ENCODE results near the gene ZNF664. TPM values are rescaled to one million over a fixed set of nuclear protein-coding genes. Genes with fewer than 3 reads are reported as not detected.

ZNF664 gene
- total and polyA plus RNA-seq, 2 of the 13 experiments (the other 11 are each of a cell fraction or from before 2014, with no cell fraction given), result 43.9 to 56.5 TPM

GRCh38 chr12:124036657-124037109, 63.7 kb downstream of the ZNF664 start (continued):
- TF ChIP-seq SALL2 (CRISPR knock-in tag; IDR thresholded peaks at IDR 0.05), result no peak
- TF ChIP-seq ZNF318 (CRISPR knock-in tag; IDR thresholded peaks at IDR 0.05), result no peak

- intact Hi-C loops (cut with micrococcal nuclease; ENCODE audit: unreplicated experiment) (loop anchor here (5.0 kb wide), 1 partner anchor 735 kb away; no protein-coding TSS in a partner anchor), in situ Hi-C loops (cut with HindIII; ENCODE audit: extremely low pct_ligation_motif_present, low pct_unique_long_range_greater_than_20kb) (no loop called here)
- H3K36me3 ChIP-seq (replicated peaks in 1 of 2; ENCODE audit: control insufficient read depth in 1 of 2, insufficient read depth in 2 of 2, low read length in 2 of 2), result no peaks in the 10 kb centered on the region
- H4K20me1 ChIP-seq (ENCODE audit: insufficient read depth, low read length), result no peaks in the 10 kb centered on the region
- ChIA-PET CTCF (ENCODE audit: low intra/inter-chr PET ratio, low total read pairs) (interaction anchor here (5.2 kb wide), 1 partner anchor 283 kb away, joined by 59 read pairs; no protein-coding TSS in a partner anchor), POLR2A (no interaction called here)
- 65% methylated on average over 1 of the region's 1 CpG for WGBS (ENCODE audit: low lambda C conversion rate)
- no peak overlapping the region for H3K4me2 ChIP-seq (ENCODE audit: low read depth, low read length)
- ATAC-seq, result no peak
- DNase-seq (ENCODE audit: low spot score), result no peak
- H3K9me3 ChIP-seq (ENCODE audit: low read length), result no peaks in the 10 kb centered on the region
- no peak overlapping the region for H3K9ac ChIP-seq (ENCODE audit: insufficient read depth, low read depth, low read length)
- H3K79me2 ChIP-seq (ENCODE audit: insufficient read depth, low read length), result no peaks in the 10 kb centered on the region
- no peak overlapping the region for H3K4me3 ChIP-seq (replicated peaks in 1 of 3; ENCODE audit: insufficient read depth in 1 of 3, low read depth in 2 of 3, low read length in 3 of 3)
- no peaks in the 10 kb centered on the region for H3K4me1 ChIP-seq (ENCODE audit: insufficient read depth, low read length)
- H3K27me3 ChIP-seq (ENCODE audit: control insufficient read depth in 1 of 2, insufficient read depth in 2 of 2, low read length in 2 of 2), result peaks cover 2 to 3% of the 10 kb centered on the region in 2 experiments; a peak in 2 of 5 replicates
- H2AFZ ChIP-seq (ENCODE audit: low read length), result no peak overlapping the region
- BruUV-seq (replicated peaks), result no TSS peak
- no peak for FAIRE-seq
- H3K27ac ChIP-seq (ENCODE audit: extremely low read length, insufficient read depth, low read length), result no peak overlapping the region
- TF ChIP-seq, protein P1, sequence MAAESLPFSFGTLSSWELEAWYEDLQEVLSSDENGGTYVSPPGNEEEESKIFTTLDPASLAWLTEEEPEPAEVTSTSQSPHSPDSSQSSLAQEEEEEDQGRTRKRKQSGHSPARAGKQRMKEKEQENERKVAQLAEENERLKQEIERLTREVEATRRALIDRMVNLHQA (CRISPR knock-in tag; IDR thresholded peaks at IDR 0.05), result no peak
- TF ChIP-seq, protein P2, sequence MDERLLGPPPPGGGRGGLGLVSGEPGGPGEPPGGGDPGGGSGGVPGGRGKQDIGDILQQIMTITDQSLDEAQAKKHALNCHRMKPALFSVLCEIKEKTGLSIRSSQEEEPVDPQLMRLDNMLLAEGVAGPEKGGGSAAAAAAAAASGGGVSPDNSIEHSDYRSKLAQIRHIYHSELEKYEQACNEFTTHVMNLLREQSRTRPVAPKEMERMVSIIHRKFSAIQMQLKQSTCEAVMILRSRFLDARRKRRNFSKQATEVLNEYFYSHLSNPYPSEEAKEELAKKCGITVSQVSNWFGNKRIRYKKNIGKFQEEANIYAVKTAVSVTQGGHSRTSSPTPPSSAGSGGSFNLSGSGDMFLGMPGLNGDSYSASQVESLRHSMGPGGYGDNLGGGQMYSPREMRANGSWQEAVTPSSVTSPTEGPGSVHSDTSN (CRISPR knock-in tag; IDR thresholded peaks at IDR 0.05), result no peak
- no peak for TF ChIP-seq ZSCAN21 (CRISPR knock-in tag; IDR thresholded peaks at IDR 0.05; ENCODE audit: borderline replicate concordance)
- no peak for TF ChIP-seq SATB2 (CRISPR knock-in tag; IDR thresholded peaks at IDR 0.05)
- TF ChIP-seq SIN3A (IDR thresholded peaks at IDR 0.05; ENCODE audit: borderline replicate concordance, low read depth, low read length), result no peak
- TF ChIP-seq, protein P3, sequence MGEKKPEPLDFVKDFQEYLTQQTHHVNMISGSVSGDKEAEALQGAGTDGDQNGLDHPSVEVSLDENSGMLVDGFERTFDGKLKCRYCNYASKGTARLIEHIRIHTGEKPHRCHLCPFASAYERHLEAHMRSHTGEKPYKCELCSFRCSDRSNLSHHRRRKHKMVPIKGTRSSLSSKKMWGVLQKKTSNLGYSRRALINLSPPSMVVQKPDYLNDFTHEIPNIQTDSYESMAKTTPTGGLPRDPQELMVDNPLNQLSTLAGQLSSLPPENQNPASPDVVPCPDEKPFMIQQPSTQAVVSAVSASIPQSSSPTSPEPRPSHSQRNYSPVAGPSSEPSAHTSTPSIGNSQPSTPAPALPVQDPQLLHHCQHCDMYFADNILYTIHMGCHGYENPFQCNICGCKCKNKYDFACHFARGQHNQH (CRISPR knock-in tag; IDR thresholded peaks at IDR 0.05), result no peak
- no peak for TF ChIP-seq MTERF4 (CRISPR knock-in tag; IDR thresholded peaks at IDR 0.05)
- no peak for TF ChIP-seq ZNF160 (CRISPR knock-in tag; IDR thresholded peaks at IDR 0.05)
- no peak for TF ChIP-seq ZNF501 (CRISPR knock-in tag; IDR thresholded peaks at IDR 0.05)
Measured at GRCh38 chr12:124037331-124037730, 64.3 kb downstream of the ZNF664 start.
